Esophagus squamous epithelium (tissue), 4 donors: ENCODE results near the gene NEDD4L.

Source experiments
- CTCF ChIP-seq, 6 experiments: fragments of 450-650 bp in 4 of 6; fragments of 200-600 bp in 2 of 6; sonication (generic) in 2 of 6; IDR thresholded peaks; one replicate each; pipeline ENCODE4 v1.5.1; 2016 to 2019; ENCODE audit warnings: antibody characterized with exemption in 6 of 6, mild to moderate bottlenecking in 4 of 6, moderate library complexity in 4 of 6
- POLR2A ChIP-seq, 4 donors: fragments of 450-650 bp; IDR thresholded peaks; one replicate each; pipeline ENCODE4 v1.6.1; 2017; ENCODE audit warnings: antibody characterized with exemption in 4 of 4, mild to moderate bottlenecking in 4 of 4, moderate library complexity in 3 of 4

GRCh38 chr18:58146099-58146498 lies 102.1 kb downstream of the NEDD4L start:
- TF ChIP-seq CTCF (IDR thresholded peaks at IDR 0.05): no peak
- no peak for TF ChIP-seq POLR2A (IDR thresholded peaks at IDR 0.05)
